Psoas muscle (tissue), 8 donors: ENCODE measurements around the gene EDN1. TPM values are rescaled to one million over a fixed set of nuclear protein-coding genes. Genes with fewer than 3 reads are reported as not detected.

Experiments used
- ATAC-seq, 4 donors: fragments of 200-7000 bp; cut with Tn5 transposase; one replicate each; pipeline ENCODE4 v1.9.1; 2020; ENCODE audit warnings: moderate library complexity in 3 of 4, mild to moderate bottlenecking in 2 of 4
- DNase-seq, 2 donors: peaks; one replicate each; pipeline ENCODE4 v3.0.0-alpha.2; 2020
- H3K27ac ChIP-seq: fragments of 200-600 bp; one replicate; pipeline ENCODE4 v1.8.0; 2022
- H3K27me3 ChIP-seq, 3 donors: fragments of 200-600 bp in 1 of 3; one replicate each; pipeline versions ENCODE4 v1.6.1 to v1.8.0; 2013 to 2022; ENCODE audit warnings: low read length in 2 of 3, mild to moderate bottlenecking in 2 of 3, moderate library complexity in 1 of 3; ENCODE audit not compliant: insufficient read depth in 3 of 3
- H3K36me3 ChIP-seq, 2 donors: fragments of 200-600 bp in 1 of 2; one replicate each; pipeline versions ENCODE4 v1.6.1 to v1.8.0; 2013 to 2022; ENCODE audit warnings: low read depth in 1 of 2, mild to moderate bottlenecking in 1 of 2, moderate library complexity in 1 of 2; ENCODE audit not compliant: insufficient read depth in 1 of 2
- H3K4me1 ChIP-seq: fragments of 200-600 bp; one replicate; pipeline ENCODE4 v1.8.0; 2022
- H3K4me3 ChIP-seq: fragments of 200-600 bp; one replicate; pipeline ENCODE4 v1.8.0; 2022; ENCODE audit warnings: mild to moderate bottlenecking
- H3K9me3 ChIP-seq: fragments of 200-600 bp; one replicate; pipeline ENCODE4 v1.8.0; 2022
- WGBS, 3 donors: extraction: QIAGEN DNeasy Blood & Tissue Kit; methylation state at CpG; one replicate each; pipeline versions ENCODE4 v1.1.6 to v1.1.7; 2013; 5-methylcytosine and 5-hydroxymethylcytosine counted together
- intact Hi-C, 2 donors: fragments of 100-400 bp; cut with DNase I; formaldehyde crosslinking; loops; one replicate each; pipeline versions ENCODE4 v1.11.0 to v1.14.2; 2022
- polyA plus RNA-seq, 3 donors: library from polyadenylated mRNA; stranded (reverse); fragments of 200-250 nt; gene quantifications; one replicate each; pipeline ENCODE4 v1.2.3, GENCODE V29; 2013
- total RNA-seq, 4 donors: library from RNA; stranded (reverse); fragmentation: NEBNext Ultra II Directional in 2 of 4; extraction: Animal tissue kit (Norgen Biotek cat#: 25700) in 2 of 4; gene quantifications; one replicate each; pipeline versions ENCODE4 v1.2.1 to v1.2.4, GENCODE V29; 2021 to 2023
- TF ChIP-seq, protein P1 (sequence below): fragments of 200-600 bp; IDR thresholded peaks from one replicate; pipeline ENCODE4 v1.8.0; 2022; ENCODE audit warnings: antibody characterized with exemption
- donor health status: healthy with polysubstance abuse.
- donor health status: DM: no; HTN: no; CAD: no; lungs with moderate emphysema.
- donor health status: Bipolar disorder and iron deficiency.
- donor health status: healthy.
- donor health status: DM: yes; HTN: yes; CAD: no.
- donor health status: DM: no; HTN: no; CAD: no.
- donor health status: DM: no; HTN: no; CAD: no.
- donor health status: DM: yes; HTN: yes; CAD: no.

The EDN1 gene
- total and polyA plus RNA-seq, 7 donors: 0.68 to 3.7 (median 2.0) TPM

DNA sequence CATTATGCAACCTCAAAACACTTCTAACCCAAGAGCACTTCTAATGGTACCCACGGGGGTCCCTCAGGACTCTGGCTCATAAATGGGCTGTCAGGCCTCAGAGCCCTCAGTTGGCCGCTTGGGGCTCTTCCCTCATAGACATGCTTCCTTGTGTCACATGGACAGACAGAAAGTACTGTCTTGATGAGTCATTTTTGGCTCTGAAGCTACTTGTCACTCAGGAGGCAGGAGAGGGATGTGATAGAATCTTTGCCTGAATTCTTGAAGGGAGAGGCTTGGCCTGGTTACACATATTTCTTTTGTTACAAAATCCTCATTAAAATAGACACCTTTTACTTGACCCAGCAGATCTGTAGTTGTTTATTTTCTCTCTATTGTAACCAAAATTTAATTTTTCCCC is 15.1 kb upstream of the EDN1 start:
- H3K36me3 ChIP-seq: no peaks in the 10 kb centered on the region
- ATAC-seq (no peak), DNase-seq (no peak)
- WGBS, 3 donors: 75 to 88% (median 85%) methylated on average over 2 of the region's 2 CpGs
- H3K4me1 ChIP-seq: no peaks in the 10 kb centered on the region
- H3K27ac ChIP-seq: no peak overlapping the region
- TF ChIP-seq, protein P1, sequence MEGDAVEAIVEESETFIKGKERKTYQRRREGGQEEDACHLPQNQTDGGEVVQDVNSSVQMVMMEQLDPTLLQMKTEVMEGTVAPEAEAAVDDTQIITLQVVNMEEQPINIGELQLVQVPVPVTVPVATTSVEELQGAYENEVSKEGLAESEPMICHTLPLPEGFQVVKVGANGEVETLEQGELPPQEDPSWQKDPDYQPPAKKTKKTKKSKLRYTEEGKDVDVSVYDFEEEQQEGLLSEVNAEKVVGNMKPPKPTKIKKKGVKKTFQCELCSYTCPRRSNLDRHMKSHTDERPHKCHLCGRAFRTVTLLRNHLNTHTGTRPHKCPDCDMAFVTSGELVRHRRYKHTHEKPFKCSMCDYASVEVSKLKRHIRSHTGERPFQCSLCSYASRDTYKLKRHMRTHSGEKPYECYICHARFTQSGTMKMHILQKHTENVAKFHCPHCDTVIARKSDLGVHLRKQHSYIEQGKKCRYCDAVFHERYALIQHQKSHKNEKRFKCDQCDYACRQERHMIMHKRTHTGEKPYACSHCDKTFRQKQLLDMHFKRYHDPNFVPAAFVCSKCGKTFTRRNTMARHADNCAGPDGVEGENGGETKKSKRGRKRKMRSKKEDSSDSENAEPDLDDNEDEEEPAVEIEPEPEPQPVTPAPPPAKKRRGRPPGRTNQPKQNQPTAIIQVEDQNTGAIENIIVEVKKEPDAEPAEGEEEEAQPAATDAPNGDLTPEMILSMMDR: no peak
- H3K4me3 ChIP-seq: no peak overlapping the region
- intact Hi-C loops: no loop called here
- peaks cover 0 to 3% (median 0%) of the 10 kb centered on the region in 3 donors for H3K27me3 ChIP-seq
- H3K9me3 ChIP-seq: peaks cover 3% of the 10 kb centered on the region

DNA sequence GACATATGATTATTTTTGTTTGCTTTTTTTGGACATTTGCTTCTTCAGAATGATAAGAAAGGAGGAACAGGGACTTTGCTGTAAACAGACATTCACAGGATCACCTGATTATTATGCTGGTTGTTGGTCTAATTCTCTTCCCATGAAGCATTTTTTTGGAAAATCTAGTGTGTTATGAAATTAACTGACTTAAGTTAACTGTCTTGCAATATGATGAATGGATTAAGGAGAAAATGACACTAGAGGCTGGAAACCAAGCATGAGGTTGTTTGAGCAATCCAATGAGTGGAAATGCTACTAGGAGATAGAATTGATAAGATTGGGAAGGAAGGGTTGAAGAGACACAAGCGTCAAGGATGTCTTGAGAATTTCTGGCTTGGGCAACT is 13.2 kb upstream of the EDN1 start:
- Histone ChIP-seq H3K4me3 (no peak overlapping the region), H3K36me3 (no peaks in the 10 kb centered on the region), H3K4me1 (no peaks in the 10 kb centered on the region), H3K27me3 (peaks cover 0 to 3% (median 0%) of the 10 kb centered on the region in 3 donors), H3K9me3 (peaks cover 2% of the 10 kb centered on the region), H3K27ac (no peak overlapping the region)
- TF ChIP-seq, protein P1: no peak
- WGBS, 3 donors: 86 to 93% (median 92%) methylated on average over 1 of the region's 1 CpG
- intact Hi-C loops: no loop called here
- DNase-seq (no peak), ATAC-seq (no peak)

DNA sequence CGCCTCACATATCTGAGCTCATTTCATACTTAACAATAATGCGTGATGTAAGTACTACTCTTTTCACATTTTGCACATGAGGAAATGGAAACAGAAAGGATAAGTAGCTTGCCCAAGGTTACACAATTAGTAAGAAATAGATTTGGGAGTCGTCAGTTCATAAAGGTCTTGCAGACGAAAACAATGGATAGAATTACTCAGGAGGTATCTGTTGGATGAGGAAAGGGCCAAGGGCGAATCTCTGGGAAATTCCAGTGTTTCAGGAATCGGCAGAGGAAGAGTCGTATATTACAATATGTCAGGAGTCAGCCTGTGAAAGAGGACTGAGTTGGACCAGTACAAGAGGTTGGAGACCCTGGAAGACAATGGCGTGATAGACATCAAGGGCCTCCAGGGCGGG is 12.8 kb upstream of the EDN1 start:
- ATAC-seq: no peak
- DNase-seq: no peak
- H3K9me3 ChIP-seq: no peaks in the 10 kb centered on the region
- H3K27me3 ChIP-seq: peaks cover 0 to 3% (median under 1%) of the 10 kb centered on the region in 3 donors
- H3K27ac ChIP-seq: no peak overlapping the region
- no peaks in the 10 kb centered on the region for H3K4me1 ChIP-seq
- H3K36me3 ChIP-seq: no peaks in the 10 kb centered on the region
- WGBS, 3 donors: 88 to 90% (median 89%) methylated on average over 9 of the region's 9 CpGs
- TF ChIP-seq, protein P1: no peak
- intact Hi-C loops: no loop called here
- no peak overlapping the region for H3K4me3 ChIP-seq

DNA sequence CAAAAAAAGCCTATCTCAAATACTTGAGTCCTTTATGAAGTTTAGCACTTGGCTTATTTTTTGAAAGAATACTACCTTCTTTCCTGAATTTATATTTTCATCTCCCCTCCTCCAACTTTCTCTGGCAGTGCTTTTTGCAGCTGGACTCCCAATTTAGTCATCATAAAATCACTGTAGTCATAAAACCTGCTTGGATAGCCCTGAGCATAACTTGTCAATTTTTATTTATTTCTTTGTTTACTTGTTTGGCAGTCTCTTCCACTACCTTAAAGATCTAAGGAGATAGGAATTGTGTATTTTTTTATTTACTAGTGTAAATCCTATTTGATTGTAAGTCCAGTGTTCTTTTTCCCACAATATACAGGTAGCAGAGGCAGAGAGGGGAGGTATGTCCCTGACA is 11.2 kb upstream of the EDN1 start:
- H3K27me3 ChIP-seq: peaks cover 0 to 4% (median 0%) of the 10 kb centered on the region in 3 donors
- no peak overlapping the region for H3K27ac ChIP-seq
- ATAC-seq (no peak), DNase-seq (no peak)
- no peak overlapping the region for H3K4me3 ChIP-seq
- TF ChIP-seq, protein P1: no peak
- no peaks in the 10 kb centered on the region for H3K4me1 ChIP-seq
- H3K36me3 ChIP-seq: no peaks in the 10 kb centered on the region
- H3K9me3 ChIP-seq: no peaks in the 10 kb centered on the region
- intact Hi-C loops: no loop called here
